Measurements from ENCODE around the gene TPPP2.

The TPPP2 gene

DNA sequence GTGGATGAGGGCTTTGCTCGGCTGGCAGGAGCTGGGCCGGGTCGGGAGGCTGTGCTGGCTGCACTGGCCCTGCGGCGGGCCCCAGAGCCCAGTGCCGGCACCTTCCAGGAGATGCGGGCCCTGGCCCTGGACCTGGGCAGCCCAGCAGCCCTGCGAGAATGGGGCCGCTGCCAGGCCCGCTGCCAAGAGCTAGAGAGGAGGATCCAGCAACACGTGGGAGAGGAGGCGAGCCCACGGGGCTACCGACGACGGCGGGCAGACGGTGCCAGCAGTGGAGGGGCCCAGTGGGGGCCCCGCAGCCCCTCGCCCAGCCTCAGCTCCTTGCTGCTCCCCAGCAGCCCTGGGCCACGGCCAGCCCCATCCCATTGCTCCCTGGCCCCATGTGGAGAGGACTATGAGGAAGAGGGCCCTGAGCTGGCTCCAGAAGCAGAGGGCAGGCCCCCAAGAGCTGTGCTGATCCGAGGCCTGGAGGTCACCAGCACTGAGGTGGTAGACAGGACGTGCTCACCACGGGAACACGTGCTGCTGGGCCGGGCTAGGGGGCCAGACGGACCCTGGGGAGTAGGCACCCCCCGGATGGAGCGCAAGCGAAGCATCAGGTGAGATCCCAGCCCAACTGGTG lies 51.6 kb downstream of the TPPP2 start:
- DNase-seq: no peak

All from activated CD8-positive, alpha-beta memory T cell treated with anti-CD3 and anti-CD28 coated beads for 24 hours (primary cell).